ENCODE data around the gene RARB.
A peak's percentile ranks its signal among the peaks of the same experiment; 100 is the strongest.

The RARB gene

GRCh38 chr3:25508901-25509300 lies 80.8 kb downstream of the RARB start:
- DNase-seq: no peak

DNA sequence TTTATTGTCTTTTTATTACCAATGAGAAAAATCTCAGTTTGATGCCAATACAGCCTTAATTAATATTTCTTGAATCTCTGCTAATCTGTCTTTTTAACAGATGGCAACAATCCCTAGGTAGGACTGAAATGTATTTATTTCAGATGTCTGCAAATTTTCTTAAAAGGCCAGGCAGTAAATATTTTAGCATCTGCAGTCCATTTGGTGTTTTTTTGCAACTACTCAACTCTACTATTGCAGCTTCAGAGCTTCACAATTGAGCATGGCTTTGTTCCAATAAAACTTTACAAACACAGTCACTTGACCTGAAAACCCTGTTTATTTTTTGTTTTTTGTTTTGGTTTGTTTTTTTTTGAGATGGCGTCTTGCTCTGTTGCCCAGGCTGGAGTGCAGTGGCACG lies 82.7 kb downstream of the RARB start:
- no peak for DNase-seq

DNA sequence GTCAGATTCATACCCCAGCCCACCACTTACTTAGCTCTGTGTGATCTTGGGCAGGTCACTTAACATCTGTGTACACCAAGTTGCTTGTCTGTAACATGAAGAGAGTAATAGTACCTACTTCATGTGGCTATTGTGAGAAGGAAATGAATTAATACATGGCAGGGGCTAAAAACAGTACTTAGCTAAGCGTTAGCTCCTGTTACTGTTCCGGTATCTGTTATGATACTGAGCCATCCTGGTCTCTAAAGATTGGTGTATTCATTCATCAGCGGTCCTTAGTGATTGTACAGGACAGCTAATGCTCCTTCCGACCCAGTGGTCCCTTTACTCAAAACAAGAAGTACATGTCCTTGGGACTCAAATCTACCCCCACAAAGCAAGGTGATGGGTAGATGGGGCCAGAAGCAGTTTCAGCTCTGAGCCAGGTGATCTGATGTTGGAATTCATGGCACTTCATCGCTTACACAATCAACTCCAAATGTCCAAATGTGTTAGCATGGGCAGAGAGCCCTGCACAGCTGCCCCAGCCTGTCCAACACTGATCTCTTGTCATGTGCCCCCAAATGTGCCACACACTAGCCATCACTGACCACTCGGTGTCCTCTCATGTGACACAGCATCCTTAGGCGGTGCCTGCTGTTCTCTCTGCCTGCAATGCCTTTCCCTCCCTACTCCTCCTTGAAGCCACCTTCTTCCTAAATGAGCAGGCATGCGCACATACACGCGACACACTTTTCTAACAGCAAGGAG lies 84.1 kb downstream of the RARB start:
- DNase-seq: no peak

DNA sequence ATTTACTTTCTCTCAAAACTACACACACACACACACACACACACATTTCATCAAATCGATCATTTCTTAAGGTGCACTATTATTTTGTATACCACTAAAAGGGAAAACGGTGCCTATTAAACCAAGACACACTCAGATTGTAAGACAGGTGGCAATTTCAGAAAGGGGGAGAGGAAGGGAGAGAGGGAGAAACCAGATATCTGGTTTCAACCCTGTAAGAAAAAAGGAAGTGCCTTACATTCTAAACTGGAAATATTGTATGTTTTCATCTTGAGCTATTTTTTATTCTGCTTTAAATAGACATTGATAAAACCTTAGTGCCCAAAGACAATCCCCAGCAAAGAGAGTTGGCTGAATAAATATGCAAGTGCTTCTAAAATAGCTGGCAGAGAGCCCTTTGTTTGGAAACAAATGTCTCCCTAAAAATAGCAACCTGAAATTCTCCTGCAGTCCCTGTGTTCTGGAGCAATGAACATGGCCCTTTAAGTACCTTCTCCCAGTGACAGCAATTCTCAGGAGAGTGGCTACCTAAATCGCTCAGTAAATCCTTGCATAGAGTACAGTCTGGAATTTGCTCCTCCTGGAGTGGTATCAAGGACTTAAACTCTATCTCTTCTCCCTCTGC lies 85.7 kb downstream of the RARB start:
- DNase-seq: no peak

DNA sequence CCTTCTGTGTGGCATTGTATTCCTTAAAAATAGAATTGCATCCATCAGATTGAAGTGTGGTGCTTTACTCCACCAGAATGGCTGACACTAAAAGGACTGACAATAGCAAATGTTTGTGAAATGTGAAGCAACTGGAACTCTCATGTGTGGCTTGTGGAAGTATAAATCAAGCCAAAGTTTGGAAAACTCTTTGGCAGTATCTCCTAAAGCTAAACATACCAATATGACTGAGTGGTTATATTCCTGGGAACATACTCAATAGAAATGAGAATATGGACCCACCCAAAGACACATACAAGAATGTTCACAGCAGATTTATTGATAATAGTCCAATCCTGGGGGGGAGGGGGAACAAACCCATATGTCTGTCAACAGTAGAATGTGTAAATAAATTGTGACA lies 87.1 kb downstream of the RARB start:
- no peak for DNase-seq

- DNase-seq: no peak
These were observed 93.0 kb downstream of the RARB start for GRCh38 chr3:25520926-25521559.

DNA sequence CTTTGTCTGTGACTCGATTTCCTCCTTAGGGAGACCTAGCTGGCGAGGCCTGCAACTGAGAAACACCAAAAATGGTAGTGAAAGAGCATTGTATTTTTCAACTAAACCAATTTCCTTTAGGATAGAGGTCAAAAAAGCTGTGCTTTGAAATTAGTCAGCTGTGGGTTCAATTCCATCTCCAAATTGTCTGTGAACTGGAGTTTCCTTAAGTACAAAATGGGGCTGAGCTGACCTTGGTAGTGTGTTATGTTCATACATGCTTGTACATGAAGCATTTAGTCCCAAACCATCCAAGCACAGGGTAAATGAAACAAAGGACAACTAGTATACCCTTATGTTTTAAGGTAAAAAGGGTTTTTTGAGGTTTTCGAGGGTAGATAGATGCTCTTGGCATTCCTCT lies 99.3 kb downstream of the RARB start:
- no peak for DNase-seq

DNA sequence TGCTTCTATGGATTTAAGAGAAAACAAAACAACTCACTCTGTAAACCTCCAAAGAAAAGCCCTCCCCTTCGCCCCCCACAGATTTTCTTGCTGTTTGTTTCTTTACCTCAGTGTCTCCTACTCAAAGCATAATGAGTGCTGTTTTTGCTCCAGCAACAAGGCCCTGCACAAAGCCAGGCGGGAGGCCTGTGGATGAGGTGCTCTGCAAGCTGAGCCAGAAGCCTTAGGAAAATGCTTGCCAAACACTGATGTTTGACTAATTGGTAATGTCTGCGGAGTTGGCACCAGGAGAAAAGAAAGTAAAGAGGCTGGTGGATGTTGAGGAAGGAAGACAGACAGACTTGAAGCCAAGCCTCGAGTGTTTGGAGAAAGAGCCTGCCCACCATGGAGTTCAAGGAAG lies 99.7 kb downstream of the RARB start:
- peak; percentile 44 for DNase-seq

- no peak for DNase-seq
These were observed 103.9 kb downstream of the RARB start for GRCh38 chr3:25531971-25532370.

DNA sequence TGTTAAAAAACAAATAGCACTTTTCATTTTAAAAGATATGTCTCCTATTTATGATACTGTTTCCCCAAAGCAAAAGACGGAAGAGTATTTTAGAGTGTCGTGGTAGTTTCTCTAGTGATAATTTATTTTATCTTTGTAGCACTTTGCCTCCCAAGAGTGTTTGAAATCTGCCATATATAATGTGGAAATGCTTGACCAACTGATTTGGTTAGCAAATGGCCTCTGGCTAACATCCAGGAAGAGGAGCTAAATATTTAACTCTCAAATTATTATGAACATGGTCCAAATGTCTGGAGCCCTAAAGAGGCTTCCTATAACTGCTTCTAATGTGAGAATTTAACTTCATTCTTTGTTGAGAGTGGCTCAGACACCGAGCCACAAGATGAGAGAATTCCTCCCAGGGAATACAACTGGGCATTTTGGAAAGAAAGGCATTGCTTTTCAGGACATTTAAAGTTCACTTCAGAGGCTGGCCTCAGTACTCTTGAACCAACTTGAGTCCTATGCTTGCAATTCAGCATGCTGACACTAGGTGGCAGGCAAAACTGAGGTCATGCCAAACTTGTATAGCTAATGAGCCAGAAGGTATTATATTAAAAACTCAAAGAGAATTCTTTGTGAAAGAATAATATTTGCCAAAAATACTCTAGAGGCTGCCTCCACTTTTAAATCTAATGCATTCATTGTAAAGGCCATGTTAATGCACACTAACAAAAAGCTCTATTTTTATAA lies 104.5 kb downstream of the RARB start:
- no peak for DNase-seq

- no peak for DNase-seq
These were observed 105.3 kb downstream of the RARB start for GRCh38 chr3:25533399-25533798.

DNA sequence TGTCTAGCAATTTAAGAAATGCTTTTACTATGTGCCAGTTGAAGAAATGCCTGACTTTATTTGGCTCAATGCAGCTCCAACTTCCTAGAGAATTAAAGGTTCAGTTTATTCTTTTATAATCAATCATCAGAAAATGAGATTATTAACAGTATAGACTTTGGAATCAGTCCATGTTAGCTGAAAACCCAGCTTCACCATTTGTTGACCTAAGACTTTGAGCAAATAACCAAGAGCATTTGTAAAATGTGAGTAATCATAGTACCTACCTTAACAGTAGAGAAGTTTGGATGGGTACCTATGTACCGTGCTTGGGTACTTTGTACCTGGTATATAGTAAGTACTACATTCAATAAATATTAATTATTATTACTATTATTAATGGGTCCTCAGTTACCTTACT lies 105.9 kb downstream of the RARB start:
- no peak for DNase-seq

GRCh38 chr3:25536521-25537391 lies 108.7 kb downstream of the RARB start:
- DNase-seq: peak; percentile 72

- no peak for DNase-seq
These were observed 109.5 kb downstream of the RARB start for GRCh38 chr3:25537516-25537915.

- no peak for DNase-seq
These were observed 112.2 kb downstream of the RARB start for GRCh38 chr3:25540273-25540672.

DNA sequence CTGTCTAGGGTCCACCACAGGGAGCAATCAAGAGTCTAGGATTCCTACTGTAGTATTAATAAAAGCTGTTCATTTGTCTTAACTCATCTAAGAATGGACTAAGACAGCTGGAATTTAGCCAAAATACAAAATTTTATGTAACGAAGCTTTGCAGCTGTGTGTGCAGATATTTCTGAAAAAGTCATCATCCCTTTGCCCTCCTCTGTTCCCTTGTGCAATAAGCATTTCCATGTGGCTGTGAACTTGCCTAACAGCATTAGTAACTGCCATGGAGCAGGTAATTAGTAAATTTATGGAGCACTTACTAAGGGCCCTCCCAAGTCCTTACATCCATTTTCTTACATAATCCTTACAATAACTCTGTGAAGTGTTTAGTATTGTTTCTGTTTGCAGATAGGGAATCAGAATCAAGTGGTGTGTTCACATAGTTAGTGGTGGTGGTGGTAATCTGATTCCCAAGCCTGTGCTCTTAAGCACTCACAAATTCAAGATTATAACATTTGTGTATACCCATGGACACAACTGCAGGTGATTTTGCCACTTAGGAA lies 114.5 kb downstream of the RARB start:
- no peak for DNase-seq

DNA sequence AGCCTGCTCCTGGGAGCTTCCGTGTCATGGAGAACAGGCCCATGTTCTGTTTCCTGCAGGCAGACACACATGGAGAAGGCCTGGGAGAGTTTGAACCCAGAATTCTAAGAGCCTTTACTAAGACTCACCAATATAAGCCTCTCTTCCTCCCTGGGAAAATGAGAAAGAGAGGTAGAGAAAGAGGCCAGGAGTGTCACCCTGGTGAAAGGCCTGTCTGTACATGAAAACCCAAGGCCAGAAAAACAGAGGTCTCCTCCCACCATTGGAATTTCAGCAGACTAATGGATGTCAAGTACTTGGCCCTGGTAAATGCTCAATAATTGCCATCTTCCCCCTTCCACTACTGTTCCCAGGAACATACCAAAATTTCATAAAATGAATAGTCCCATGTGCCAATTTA lies 119.0 kb downstream of the RARB start:
- no peak for DNase-seq

GRCh38 chr3:25547943-25548674 lies 120.0 kb downstream of the RARB start:
- DNase-seq: no peak

- DNase-seq: no peak
These were observed 120.8 kb downstream of the RARB start for GRCh38 chr3:25548836-25549235.

- DNase-seq: no peak
These were observed 124.2 kb downstream of the RARB start for GRCh38 chr3:25552251-25552650.

- no peak for DNase-seq
These were observed 126.3 kb downstream of the RARB start for GRCh38 chr3:25554376-25554775.
